GM12873 (cell line): ENCODE results near the gene SOS1.

Experiments
- CTCF ChIP-seq: IDR thresholded peaks from 2 replicates; pipeline ENCODE4 v1.5.1; 2012; ENCODE audit warnings: low read depth, mild to moderate bottlenecking, moderate library complexity, low read length, control low read depth; ENCODE audit not compliant: insufficient read depth; ENCODE audit errors: missing control alignments

The SOS1 gene

DNA sequence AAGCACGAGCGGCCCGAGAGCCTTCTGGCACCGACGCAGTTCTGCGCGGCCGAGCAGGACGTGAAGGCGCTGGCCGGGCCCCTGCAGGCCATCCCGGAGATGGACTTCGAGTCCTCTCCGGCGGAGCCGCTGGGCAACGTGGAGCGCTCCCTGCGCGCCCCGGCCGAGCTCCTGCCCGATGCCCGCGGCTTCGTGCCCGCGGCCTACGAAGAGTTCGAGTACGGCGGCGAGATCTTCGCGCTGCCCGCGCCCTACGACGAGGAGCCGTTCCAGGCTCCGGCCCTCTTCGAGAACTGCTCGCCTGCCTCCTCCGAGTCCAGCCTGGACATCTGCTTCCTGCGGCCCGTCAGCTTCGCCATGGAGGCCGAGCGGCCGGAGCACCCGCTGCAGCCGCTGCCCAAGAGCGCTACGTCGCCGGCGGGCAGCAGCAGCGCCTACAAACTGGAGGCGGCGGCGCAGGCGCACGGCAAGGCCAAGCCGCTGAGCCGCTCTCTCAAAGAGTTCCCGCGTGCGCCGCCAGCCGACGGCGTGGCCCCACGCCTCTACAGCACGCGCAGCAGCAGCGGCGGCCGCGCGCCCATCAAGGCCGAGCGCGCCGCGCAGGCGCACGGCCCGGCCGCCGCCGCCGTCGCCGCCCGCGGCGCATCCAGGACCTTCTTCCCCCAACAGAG, 160.8 kb downstream of the SOS1 start:
- peak; percentile 2 for TF ChIP-seq CTCF

GRCh38 chr2:38959466-38959865, 161.4 kb downstream of the SOS1 start:
- TF ChIP-seq CTCF: no peak

DNA sequence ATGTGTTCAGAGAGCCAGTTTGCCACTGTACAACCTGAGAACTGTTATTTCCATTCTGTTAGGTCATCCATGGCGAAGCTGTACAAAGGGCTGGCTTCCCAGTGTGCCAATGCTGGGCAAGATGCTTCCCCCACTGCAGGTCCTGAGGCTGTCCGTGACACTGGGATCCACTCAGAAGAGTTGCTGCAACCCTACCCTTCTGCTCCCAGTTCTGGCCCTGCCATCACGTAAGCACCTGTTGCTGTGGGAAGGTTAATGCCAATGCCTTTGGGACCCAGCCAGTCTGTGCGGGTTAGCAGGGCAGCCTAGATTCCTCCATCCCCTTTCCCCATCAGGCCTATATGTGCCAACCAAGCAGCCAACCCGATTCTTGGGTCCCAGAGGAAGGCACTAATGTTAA, 162.9 kb downstream of the SOS1 start:
- no peak for TF ChIP-seq CTCF

DNA sequence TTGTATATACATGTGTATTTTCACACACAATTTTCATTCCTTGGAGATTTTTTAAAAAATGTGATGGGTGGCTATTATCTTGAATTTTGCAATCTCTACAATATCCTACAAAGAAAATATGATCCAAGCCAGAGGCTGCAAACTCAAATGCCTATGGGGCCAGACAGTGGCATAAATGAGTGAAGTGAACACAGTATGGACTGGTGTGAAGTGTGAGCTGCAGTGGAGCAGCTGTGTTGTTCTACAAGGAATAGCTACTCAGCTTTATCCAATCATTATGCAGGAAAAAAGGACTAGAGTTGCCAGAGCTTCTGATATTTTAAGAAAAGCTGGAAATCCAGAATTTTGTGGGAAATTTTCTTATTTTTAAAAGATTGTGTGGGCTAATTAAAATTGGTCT, 169.1 kb downstream of the SOS1 start:
- TF ChIP-seq CTCF: no peak

GRCh38 chr2:38948995-38949394, 171.9 kb downstream of the SOS1 start:
- TF ChIP-seq CTCF: no peak

DNA sequence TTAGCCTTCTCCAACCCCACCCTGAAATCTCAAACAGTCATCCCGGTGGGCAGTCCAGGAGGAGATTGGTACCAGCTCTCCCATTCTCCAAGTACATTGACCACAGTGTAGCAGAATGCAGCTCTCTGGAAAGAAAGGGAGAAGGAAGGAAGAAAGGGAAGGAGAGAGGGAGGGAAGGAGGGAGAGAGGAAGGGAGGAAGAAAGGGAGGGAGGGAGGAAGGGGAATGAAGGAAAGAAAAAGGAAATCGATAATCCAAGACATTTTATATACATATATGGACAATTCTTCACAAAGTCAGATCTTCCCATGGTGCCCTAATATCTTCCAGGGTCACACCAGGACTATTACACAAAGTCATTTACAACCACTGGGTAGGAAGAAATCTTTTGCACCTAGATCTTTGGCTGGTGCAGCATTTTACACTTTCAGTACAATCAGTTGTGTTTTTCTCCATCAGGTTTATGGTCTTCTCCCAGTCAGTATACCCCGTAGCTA, 172.4 kb downstream of the SOS1 start:
- TF ChIP-seq CTCF: no peak

DNA sequence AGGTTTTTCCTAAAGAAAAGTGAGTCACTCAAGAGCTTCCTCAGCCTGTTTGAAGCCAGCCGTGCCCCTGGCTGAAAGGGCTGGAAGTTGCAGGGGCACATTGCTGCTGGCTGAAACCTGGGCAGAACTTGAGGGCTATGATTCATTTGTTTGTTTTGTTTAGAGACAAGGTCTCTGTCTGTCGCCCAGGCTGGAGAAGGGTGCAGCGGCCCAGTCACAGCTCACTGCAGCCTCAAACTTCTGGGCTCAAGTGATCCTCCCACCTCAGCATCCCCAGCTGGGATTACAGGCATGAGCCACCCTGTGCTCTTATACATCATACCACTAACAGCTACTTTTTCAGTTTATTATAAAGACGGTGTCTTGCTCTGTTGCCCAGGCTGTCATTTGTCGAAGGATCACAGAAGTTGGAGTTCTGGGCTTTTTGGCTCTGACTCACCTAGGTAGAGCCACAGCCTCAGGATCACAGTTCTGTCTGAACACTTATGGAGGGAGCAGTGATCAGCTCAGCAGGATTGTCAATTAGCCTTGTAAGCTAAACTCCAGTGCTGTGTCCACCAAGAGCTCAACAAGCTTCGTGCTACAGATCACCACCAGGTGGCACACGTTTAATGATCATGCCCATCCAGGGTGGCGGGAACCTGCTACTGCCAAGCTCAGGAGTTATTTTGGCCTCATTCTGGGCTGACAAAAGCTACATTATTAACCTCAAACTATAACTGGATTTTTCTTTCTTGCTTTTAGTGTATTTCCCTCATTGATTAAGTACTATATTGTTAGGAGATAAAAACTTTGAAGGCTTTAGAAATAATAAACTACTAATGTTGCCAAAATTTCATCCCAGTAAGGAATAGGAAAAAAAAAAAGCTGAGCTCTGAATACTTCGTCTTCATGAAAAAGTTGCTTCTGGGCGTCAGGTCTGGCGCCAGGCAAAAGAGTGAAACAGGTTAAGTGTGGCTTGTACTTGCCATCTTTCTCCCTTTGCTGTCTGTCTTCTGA, 173.3 kb downstream of the SOS1 start:
- peak; percentile 84 for TF ChIP-seq CTCF
